Pancreas (tissue), 10 donors: ENCODE data around the gene NUDT3. TPM values are rescaled to one million over a fixed set of nuclear protein-coding genes. Genes with fewer than 3 reads are reported as not detected.

Experiments
- ATAC-seq, 4 donors: fragments of 200-7000 bp; cut with Tn5 transposase; one replicate each; pipeline versions ENCODE4 v1.8.0 to v1.9.1; 2020; ENCODE audit warnings: mild to moderate bottlenecking in 4 of 4, moderate library complexity in 4 of 4
- DNase-seq, 6 donors: peaks; one replicate each; pipeline ENCODE4 v3.0.0-alpha.2; 2020
- FAIRE-seq: peaks from 2 replicates; lab custom pipeline; 2012; peaks lifted over from hg19 to GRCh38; lab: Jason Lieb, UNC
- H3K27ac ChIP-seq, 4 donors: fragments of 200-600 bp; sonication (generic); 1 replicate in 3 of 4; 2 replicates in 1 of 4; pipeline versions ENCODE4 v1.5.0 to v1.8.0; 2020
- H3K27me3 ChIP-seq, 4 donors: fragments of 200-600 bp; one replicate each; pipeline ENCODE4 v1.8.0; 2021
- H3K36me3 ChIP-seq, 3 donors: fragments of 200-600 bp; sonication (generic) in 1 of 3; one replicate each; pipeline versions ENCODE4 v1.5.0 to v1.8.0; 2020 to 2021
- H3K4me1 ChIP-seq, 3 donors: fragments of 200-600 bp; one replicate each; pipeline ENCODE4 v1.8.0; 2021
- H3K4me3 ChIP-seq, 4 donors: fragments of 200-600 bp; sonication (generic) in 2 of 4; one replicate each; pipeline versions ENCODE4 v1.5.0 to v1.8.0; 2020 to 2021
- H3K9me3 ChIP-seq, 4 donors: fragments of 200-600 bp; one replicate each; pipeline ENCODE4 v1.8.0; 2021
- WGBS, 2 donors: extraction: QIAGEN DNeasy Blood & Tissue Kit; methylation state at CpG; one replicate each; pipeline ENCODE4 v1.1.7; 2013; 5-methylcytosine and 5-hydroxymethylcytosine counted together
- intact Hi-C, 3 donors: fragments of 100-400 bp; cut with DNase I; formaldehyde crosslinking; loops; one replicate each; pipeline versions ENCODE4 v1.11.1 to v1.14.2; 2022
- microRNA-seq, 2 donors: library from miRNA; unstranded; fragments of <30 nt; microRNA quantifications; one replicate each; pipeline versions ENCODE4 to v1.1.0, GENCODE V29; 2019 to 2020
- polyA plus RNA-seq, 2 donors: library from polyadenylated mRNA; stranded (reverse); fragments of 200-250 nt; gene quantifications; one replicate each; pipeline ENCODE4 v1.2.3, GENCODE V29; 2013
- total RNA-seq, 6 donors: library from RNA; stranded (reverse); fragmentation: NEBNext Ultra II Directional in 4 of 6; extraction: Animal tissue kit (Norgen Biotek cat#: 25700) in 4 of 6; gene quantifications; one replicate each; pipeline versions ENCODE4 v1.2.1 to v1.2.4, GENCODE V29; 2021 to 2023
- TF ChIP-seq, protein P1 (sequence below), 4 donors: fragments of 200-600 bp; sonication (generic) in 3 of 4; IDR thresholded peaks; one replicate each; pipeline versions ENCODE4 v1.5.0 to v1.8.0; 2021; ENCODE audit warnings: antibody characterized with exemption in 4 of 4
- donor health status: healthy with polysubstance abuse.
- donor health status: DM: no; HTN: no; CAD: no; lungs with moderate emphysema.
- donor health status: DM: no; HTN: no; CAD: no.
- donor health status: control.
- donor health status: control.
- donor health status: Bipolar disorder and iron deficiency.
- donor health status: DM: yes; HTN: yes; CAD: no.
- donor health status: DM: no; HTN: no; CAD: no.
- donor health status: DM: no; HTN: no; CAD: no.
- donor health status: DM: yes; HTN: yes; CAD: no.

Gene NUDT3
- total and polyA plus RNA-seq, 8 donors: 7.1 to 20.7 (median 14.0) TPM

GRCh38 chr6:34230653-34231371, 161.7 kb downstream of the NUDT3 start:
- WGBS, 2 donors: 88 to 92% methylated on average over 5 of the region's 5 CpGs
- intact Hi-C loops: no loop called here
- TF ChIP-seq, protein P1, sequence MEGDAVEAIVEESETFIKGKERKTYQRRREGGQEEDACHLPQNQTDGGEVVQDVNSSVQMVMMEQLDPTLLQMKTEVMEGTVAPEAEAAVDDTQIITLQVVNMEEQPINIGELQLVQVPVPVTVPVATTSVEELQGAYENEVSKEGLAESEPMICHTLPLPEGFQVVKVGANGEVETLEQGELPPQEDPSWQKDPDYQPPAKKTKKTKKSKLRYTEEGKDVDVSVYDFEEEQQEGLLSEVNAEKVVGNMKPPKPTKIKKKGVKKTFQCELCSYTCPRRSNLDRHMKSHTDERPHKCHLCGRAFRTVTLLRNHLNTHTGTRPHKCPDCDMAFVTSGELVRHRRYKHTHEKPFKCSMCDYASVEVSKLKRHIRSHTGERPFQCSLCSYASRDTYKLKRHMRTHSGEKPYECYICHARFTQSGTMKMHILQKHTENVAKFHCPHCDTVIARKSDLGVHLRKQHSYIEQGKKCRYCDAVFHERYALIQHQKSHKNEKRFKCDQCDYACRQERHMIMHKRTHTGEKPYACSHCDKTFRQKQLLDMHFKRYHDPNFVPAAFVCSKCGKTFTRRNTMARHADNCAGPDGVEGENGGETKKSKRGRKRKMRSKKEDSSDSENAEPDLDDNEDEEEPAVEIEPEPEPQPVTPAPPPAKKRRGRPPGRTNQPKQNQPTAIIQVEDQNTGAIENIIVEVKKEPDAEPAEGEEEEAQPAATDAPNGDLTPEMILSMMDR (IDR thresholded peaks at IDR 0.05): no peak
- Histone ChIP-seq H3K36me3 (no peaks in the 10 kb centered on the region), H3K9me3 (no peaks in the 10 kb centered on the region), H3K27ac (no peak overlapping the region), H3K4me3 (no peak overlapping the region), H3K27me3 (no peaks in the 10 kb centered on the region), H3K4me1 (no peaks in the 10 kb centered on the region)
- no peak for DNase-seq
- ATAC-seq: no peak
- FAIRE-seq: no peak

- Histone ChIP-seq H3K9me3 (no peaks in the 10 kb centered on the region), H3K4me3 (no peak overlapping the region), H3K36me3 (no peaks in the 10 kb centered on the region), H3K27me3 (no peaks in the 10 kb centered on the region), H3K27ac (no peak overlapping the region), H3K4me1 (no peaks in the 10 kb centered on the region)
- FAIRE-seq: no peak
- ATAC-seq: no peak
- WGBS, 2 donors: 74 to 85% methylated on average over 8 of the region's 8 CpGs
- DNase-seq: no peak
- intact Hi-C loops: no loop called here
- TF ChIP-seq, protein P1 (IDR thresholded peaks at IDR 0.05): no peak
Measured at GRCh38 chr6:34229877-34230276, 162.6 kb downstream of the NUDT3 start.

Small RNAs within 50 kb of the gene (microRNA-seq; reads per million reads assigned to microRNA genes)
- 0 reads per million in 2 donors for gene MIR6835

Other genes starting within 250 kb of the NUDT3 start
- 1 to 10 TPM in 3 of 6 donors, under 1 TPM in 3; 0.23 to 1.9 (median 1.1) TPM for gene GRM4, start 246.6 kb downstream of the NUDT3 start, total RNA-seq
- gene GRM4, start 246.6 kb downstream of the NUDT3 start, polyA plus RNA-seq: 1 to 10 TPM; 2.2 to 6.8 TPM
- 10 to 100 TPM; 19.0 to 38.7 (median 25.8) TPM for gene HMGA1, start 155.8 kb downstream of the NUDT3 start, total RNA-seq
- gene HMGA1, start 155.8 kb downstream of the NUDT3 start, polyA plus RNA-seq: 10 to 100 TPM; 17.0 to 19.7 TPM
- 10 to 100 TPM in 1 of 6 donors, 1 to 10 TPM in 5; 5.9 to 12.4 (median 7.1) TPM for gene SMIM29, start 143.7 kb downstream of the NUDT3 start, total RNA-seq
- 10 to 100 TPM; 29.9 to 35.0 TPM for gene SMIM29, start 143.7 kb downstream of the NUDT3 start, polyA plus RNA-seq
- gene RPS10, start 33.4 kb upstream of the NUDT3 start, total RNA-seq: 1,000 to 10,000 TPM in 2 of 6 donors, 100 to 1,000 TPM in 4; 565 to 1,127 (median 903) TPM
- 1,000 to 10,000 TPM; 1,140 to 1,334 TPM for gene RPS10, start 33.4 kb upstream of the NUDT3 start, polyA plus RNA-seq
- gene PACSIN1, start 73.4 kb upstream of the NUDT3 start, total RNA-seq: 1 to 10 TPM in 1 of 6 donors, under 1 TPM in 5; 0.25 to 1.4 (median 0.63) TPM
- gene PACSIN1, start 73.4 kb upstream of the NUDT3 start, polyA plus RNA-seq: 1 to 10 TPM; 1.2 to 2.0 TPM
- 1 to 10 TPM in 1 of 6 donors, under 1 TPM in 5; 0.24 to 1.2 (median 0.49) TPM for gene SPDEF, start 163.7 kb upstream of the NUDT3 start, total RNA-seq
- under 1 TPM; 0.42 to 0.59 TPM for gene SPDEF, start 163.7 kb upstream of the NUDT3 start, polyA plus RNA-seq